Glutamatergic neuron (in vitro differentiated cells): ENCODE results near the gene MYO1D. TPM values are rescaled to one million over a fixed set of nuclear protein-coding genes. Genes with fewer than 3 reads are reported as not detected.

Source experiments
- DNase-seq: peaks from one replicate; pipeline ENCODE4 v3.0.0; 2022
- H3K27ac Mint-ChIP-seq: one replicate; pipeline ENCODE4 v1.8.0; 2020; ENCODE audit warnings: mild to moderate bottlenecking, mixed read lengths, inconsistent platforms; ENCODE audit not compliant: unreplicated experiment
- H3K27me3 Mint-ChIP-seq: one replicate; pipeline ENCODE4 v1.8.0; 2020; ENCODE audit warnings: mild to moderate bottlenecking, moderate library complexity, mixed read lengths, inconsistent platforms; ENCODE audit not compliant: unreplicated experiment
- H3K36me3 Mint-ChIP-seq: one replicate; pipeline ENCODE4 v1.8.0; 2020; ENCODE audit warnings: mild to moderate bottlenecking, mixed read lengths, inconsistent platforms; ENCODE audit not compliant: unreplicated experiment
- H3K4me1 Mint-ChIP-seq: one replicate; pipeline ENCODE4 v1.8.0; 2020; ENCODE audit warnings: mild to moderate bottlenecking, low read depth, mixed read lengths, inconsistent platforms; ENCODE audit not compliant: unreplicated experiment
- H3K4me3 Mint-ChIP-seq: one replicate; pipeline ENCODE4 v1.8.0; 2020; ENCODE audit warnings: mild to moderate bottlenecking, mixed read lengths, inconsistent platforms; ENCODE audit not compliant: unreplicated experiment
- H3K9me3 Mint-ChIP-seq: one replicate; pipeline ENCODE4 v1.8.0; 2020; ENCODE audit warnings: mild to moderate bottlenecking, moderate library complexity, mixed read lengths, inconsistent platforms; ENCODE audit not compliant: unreplicated experiment
- total RNA-seq: library from RNA; stranded (reverse); fragmentation: NEBNext Ultra II Directional; extraction: Animal tissue kit (Norgen Biotek cat#: 25700); gene quantifications from one replicate; pipeline ENCODE4 v1.2.1, GENCODE V29; 2021; ENCODE audit not compliant: unreplicated experiment
- TF ChIP-seq, protein P1 (sequence below): fragments of 200-600 bp; sonication (generic); IDR thresholded peaks from one replicate; pipeline ENCODE4 v1.5.0; 2021; ENCODE audit not compliant: partially characterized antibody, unreplicated experiment

MYO1D gene
- total RNA-seq, 1 donor from 2014 or later = 5.3 TPM

DNA sequence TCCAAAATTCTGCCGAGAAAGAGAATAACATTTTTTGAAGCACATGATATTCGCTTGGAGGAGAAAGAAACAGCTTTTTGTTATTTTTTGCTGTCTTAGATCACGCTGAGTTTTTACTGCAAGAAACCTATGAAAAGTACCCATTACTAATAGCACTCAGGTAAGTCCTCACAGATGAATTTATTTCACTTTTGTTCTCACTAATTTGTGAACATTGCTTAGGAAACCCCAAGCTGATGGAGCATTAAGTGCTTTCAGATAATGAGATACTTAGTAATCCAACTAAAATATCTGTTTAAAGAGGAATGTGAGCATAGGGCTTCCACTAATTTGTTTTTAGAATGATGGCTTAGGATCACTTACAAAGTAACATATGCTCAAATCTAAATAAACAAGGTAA lies 45.7 kb downstream of the MYO1D start:
- Mint-ChIP-seq H3K27me3 (no peaks in the 10 kb centered on the region), H3K4me1 (no peaks in the 10 kb centered on the region), H3K36me3 (peaks cover 4% of the 10 kb centered on the region), H3K27ac (no peak overlapping the region), H3K9me3 (peaks cover 2% of the 10 kb centered on the region), H3K4me3 (no peak overlapping the region)
- TF ChIP-seq, protein P1, sequence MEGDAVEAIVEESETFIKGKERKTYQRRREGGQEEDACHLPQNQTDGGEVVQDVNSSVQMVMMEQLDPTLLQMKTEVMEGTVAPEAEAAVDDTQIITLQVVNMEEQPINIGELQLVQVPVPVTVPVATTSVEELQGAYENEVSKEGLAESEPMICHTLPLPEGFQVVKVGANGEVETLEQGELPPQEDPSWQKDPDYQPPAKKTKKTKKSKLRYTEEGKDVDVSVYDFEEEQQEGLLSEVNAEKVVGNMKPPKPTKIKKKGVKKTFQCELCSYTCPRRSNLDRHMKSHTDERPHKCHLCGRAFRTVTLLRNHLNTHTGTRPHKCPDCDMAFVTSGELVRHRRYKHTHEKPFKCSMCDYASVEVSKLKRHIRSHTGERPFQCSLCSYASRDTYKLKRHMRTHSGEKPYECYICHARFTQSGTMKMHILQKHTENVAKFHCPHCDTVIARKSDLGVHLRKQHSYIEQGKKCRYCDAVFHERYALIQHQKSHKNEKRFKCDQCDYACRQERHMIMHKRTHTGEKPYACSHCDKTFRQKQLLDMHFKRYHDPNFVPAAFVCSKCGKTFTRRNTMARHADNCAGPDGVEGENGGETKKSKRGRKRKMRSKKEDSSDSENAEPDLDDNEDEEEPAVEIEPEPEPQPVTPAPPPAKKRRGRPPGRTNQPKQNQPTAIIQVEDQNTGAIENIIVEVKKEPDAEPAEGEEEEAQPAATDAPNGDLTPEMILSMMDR = no peak
- DNase-seq = no peak

DNA sequence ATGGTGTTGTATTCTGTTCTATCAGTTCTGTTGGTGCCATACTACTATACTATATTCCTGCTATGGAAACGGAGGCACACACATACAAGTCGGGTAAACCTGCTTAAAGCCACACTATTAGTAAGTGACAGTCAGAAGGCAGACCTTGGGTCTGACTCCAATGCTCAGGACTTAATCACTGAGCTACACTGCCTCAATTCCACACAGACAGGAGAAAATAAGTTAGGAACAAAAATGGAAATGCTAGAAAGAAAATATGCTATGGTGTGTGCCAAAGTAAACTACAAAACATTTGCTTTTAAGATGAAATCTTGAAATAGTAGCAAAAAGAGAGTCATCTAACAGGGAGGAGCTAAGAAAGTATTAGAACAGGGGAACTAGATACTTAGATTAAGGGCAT lies 48.1 kb downstream of the MYO1D start:
- no peak for DNase-seq
- Mint-ChIP-seq H3K27me3 (no peaks in the 10 kb centered on the region), H3K4me3 (no peak overlapping the region), H3K27ac (no peak overlapping the region), H3K36me3 (no peaks in the 10 kb centered on the region), H3K9me3 (peaks cover 1% of the 10 kb centered on the region), H3K4me1 (no peaks in the 10 kb centered on the region)
- TF ChIP-seq, protein P1 = no peak

DNA sequence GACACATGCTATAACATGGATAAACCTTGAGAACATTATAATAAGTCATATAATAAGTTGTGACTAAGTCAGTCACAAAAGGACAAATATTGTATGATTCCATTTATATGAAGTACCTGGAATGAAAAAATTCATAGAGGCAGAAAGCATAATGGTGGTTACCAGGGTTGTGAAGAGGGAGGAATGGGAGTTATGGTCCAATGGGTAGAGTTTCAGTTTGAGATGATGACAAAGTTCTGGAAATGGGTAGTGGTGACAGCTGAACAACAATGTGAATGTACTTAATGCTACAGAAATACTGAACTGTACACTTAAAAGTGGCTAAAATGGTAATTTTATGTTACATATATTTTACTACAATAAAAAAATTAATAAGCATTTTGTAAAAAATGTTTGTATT lies 49.7 kb downstream of the MYO1D start:
- Mint-ChIP-seq H3K4me3 (no peak overlapping the region), H3K4me1 (no peaks in the 10 kb centered on the region), H3K36me3 (no peaks in the 10 kb centered on the region), H3K27ac (no peak overlapping the region), H3K27me3 (no peaks in the 10 kb centered on the region), H3K9me3 (no peaks in the 10 kb centered on the region)
- DNase-seq = no peak
- TF ChIP-seq, protein P1 = no peak

DNA sequence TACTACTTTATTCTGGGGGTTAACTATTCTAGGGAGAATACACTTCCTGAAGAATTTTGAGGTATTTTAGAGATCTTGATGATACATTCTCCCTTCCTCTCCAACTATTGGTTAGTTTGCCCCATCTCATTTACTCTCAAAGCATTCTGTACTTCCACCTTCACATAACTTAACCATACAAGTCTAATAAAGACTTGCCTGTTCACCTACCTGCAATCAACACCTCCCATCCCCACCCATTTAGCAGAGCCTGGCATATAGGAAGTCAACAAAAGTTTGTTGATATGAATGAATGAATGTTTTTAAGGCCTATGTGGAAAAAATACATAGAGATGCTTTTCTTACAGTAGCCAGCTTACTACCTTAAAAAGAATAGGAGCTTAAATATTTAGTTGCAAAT lies 50.8 kb downstream of the MYO1D start:
- H3K27ac Mint-ChIP-seq = no peak overlapping the region
- H3K4me1 Mint-ChIP-seq = no peaks in the 10 kb centered on the region
- H3K27me3 Mint-ChIP-seq = no peaks in the 10 kb centered on the region
- DNase-seq = no peak
- no peak overlapping the region for H3K4me3 Mint-ChIP-seq
- TF ChIP-seq, protein P1 = no peak
- no peaks in the 10 kb centered on the region for H3K36me3 Mint-ChIP-seq
- no peaks in the 10 kb centered on the region for H3K9me3 Mint-ChIP-seq

DNA sequence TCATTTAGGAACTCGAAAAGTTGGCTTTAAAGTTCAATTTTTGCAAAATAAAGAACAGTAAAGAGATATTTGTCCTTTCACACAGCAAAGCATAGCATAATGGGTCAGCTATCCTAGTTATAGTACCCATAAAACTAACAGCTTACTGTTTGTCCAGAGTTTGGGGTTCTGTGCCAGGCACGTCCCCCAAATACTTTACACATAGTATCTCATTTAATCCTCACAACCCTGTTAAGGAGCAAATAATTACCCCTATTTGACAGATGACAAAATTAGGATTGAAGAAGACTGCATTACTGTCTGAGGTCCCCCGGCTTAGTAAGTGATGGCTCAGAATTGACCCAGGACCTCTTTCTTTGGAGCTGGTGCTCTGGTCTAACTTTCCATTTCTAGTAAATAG lies 52.6 kb downstream of the MYO1D start:
- H3K9me3 Mint-ChIP-seq = no peaks in the 10 kb centered on the region
- no peak overlapping the region for H3K4me3 Mint-ChIP-seq
- no peaks in the 10 kb centered on the region for H3K27me3 Mint-ChIP-seq
- H3K4me1 Mint-ChIP-seq = no peaks in the 10 kb centered on the region
- DNase-seq = no peak
- TF ChIP-seq, protein P1 = no peak
- H3K27ac Mint-ChIP-seq = no peak overlapping the region
- no peaks in the 10 kb centered on the region for H3K36me3 Mint-ChIP-seq
